ENCODE results near the gene CD200.

CD200 gene

DNA sequence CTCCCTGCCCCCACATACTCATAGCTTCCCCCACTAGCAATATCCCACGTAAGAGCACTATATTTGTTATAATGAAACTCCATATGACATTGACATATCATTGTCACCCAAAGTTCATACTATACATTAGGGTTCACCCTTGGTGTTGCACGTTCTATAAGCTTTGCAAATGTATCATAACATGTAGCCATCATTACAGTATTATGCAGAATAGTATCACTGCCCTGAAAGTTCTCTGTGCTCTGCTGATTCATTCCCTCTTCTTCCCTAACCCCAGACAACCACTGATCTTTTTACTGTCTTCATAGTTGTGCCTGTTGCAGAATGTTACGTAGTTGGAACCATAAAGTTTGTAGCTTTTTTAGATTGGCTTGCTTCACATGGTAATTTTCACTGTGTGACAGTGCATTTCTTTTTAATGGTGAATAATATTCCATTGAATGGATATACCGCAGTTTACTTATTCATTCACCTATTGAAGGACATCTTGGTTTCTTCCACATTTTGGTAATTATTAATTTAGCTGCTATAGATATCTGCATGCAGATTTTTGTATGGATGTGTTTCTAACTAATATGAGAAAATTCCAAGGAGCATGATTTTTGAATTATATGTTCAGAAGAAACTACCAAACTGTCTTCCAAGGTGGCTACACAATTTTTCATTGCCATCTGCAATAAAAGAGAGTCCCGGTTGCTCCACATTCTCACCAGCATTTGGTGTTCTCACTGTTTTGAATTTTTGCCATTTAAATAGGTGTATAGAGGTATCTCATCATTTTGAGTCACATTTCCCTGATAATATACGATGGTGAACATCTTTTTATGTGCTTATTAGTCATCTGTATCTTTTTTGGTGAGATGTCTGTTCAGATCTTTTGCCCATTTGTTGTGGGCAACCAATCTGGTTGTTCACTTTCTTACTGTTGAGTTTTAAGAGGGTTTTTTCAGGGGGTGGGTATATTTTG lies 59.7 kb downstream of the CD200 start:
- Histone ChIP-seq H3K4me1 (no peaks in the 10 kb centered on the region), H3K9me3 (ENCODE audit: control insufficient read depth, low read length) (no peaks in the 10 kb centered on the region), H3K79me2 (no peaks in the 10 kb centered on the region), H3K36me3 (ENCODE audit: control insufficient read depth, insufficient read depth, low read length) (no peaks in the 10 kb centered on the region), H2AFZ (no peak overlapping the region), H3K9ac (no peak overlapping the region), H3K4me2 (ENCODE audit: low read length) (no peak overlapping the region), H3K4me3 (ENCODE audit: low read depth, low read length) (no peak overlapping the region), H3K27me3 (ENCODE audit: control insufficient read depth, insufficient read depth, low read length) (no peaks in the 10 kb centered on the region), H3K27ac (no peak overlapping the region)
- TF ChIP-seq, protein P1, sequence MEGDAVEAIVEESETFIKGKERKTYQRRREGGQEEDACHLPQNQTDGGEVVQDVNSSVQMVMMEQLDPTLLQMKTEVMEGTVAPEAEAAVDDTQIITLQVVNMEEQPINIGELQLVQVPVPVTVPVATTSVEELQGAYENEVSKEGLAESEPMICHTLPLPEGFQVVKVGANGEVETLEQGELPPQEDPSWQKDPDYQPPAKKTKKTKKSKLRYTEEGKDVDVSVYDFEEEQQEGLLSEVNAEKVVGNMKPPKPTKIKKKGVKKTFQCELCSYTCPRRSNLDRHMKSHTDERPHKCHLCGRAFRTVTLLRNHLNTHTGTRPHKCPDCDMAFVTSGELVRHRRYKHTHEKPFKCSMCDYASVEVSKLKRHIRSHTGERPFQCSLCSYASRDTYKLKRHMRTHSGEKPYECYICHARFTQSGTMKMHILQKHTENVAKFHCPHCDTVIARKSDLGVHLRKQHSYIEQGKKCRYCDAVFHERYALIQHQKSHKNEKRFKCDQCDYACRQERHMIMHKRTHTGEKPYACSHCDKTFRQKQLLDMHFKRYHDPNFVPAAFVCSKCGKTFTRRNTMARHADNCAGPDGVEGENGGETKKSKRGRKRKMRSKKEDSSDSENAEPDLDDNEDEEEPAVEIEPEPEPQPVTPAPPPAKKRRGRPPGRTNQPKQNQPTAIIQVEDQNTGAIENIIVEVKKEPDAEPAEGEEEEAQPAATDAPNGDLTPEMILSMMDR (IDR thresholded peaks at IDR 0.05), result no peak

DNA sequence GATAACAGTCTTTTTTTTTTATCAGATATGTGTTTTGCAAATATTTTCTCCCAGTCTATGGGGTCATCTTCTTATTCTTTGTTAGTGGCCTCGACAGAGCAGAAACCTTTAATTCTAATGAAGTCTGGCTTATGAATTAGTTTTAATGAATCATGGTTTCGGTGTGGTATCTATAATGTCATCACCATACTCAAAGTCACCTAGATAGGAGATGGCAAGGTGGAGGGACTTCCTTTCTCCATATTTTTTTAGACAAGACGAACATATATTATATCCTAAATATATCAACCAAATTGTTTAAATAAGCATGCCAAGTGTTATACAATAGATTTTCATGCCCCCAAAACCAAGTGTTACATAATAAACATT lies 60.4 kb downstream of the CD200 start:
- no peaks in the 10 kb centered on the region for H3K4me1 ChIP-seq
- no peaks in the 10 kb centered on the region for H3K36me3 ChIP-seq (ENCODE audit: control insufficient read depth, insufficient read depth, low read length)
- no peak overlapping the region for H3K4me3 ChIP-seq (ENCODE audit: low read depth, low read length)
- H3K27ac ChIP-seq, result no peak overlapping the region
- H3K4me2 ChIP-seq (ENCODE audit: low read length), result no peak overlapping the region
- no peaks in the 10 kb centered on the region for H3K9me3 ChIP-seq (ENCODE audit: control insufficient read depth, low read length)
- no peaks in the 10 kb centered on the region for H3K27me3 ChIP-seq (ENCODE audit: control insufficient read depth, insufficient read depth, low read length)
- H2AFZ ChIP-seq, result no peak overlapping the region
- TF ChIP-seq, protein P1 (IDR thresholded peaks at IDR 0.05), result no peak
- no peaks in the 10 kb centered on the region for H3K79me2 ChIP-seq
- H3K9ac ChIP-seq, result no peak overlapping the region

DNA sequence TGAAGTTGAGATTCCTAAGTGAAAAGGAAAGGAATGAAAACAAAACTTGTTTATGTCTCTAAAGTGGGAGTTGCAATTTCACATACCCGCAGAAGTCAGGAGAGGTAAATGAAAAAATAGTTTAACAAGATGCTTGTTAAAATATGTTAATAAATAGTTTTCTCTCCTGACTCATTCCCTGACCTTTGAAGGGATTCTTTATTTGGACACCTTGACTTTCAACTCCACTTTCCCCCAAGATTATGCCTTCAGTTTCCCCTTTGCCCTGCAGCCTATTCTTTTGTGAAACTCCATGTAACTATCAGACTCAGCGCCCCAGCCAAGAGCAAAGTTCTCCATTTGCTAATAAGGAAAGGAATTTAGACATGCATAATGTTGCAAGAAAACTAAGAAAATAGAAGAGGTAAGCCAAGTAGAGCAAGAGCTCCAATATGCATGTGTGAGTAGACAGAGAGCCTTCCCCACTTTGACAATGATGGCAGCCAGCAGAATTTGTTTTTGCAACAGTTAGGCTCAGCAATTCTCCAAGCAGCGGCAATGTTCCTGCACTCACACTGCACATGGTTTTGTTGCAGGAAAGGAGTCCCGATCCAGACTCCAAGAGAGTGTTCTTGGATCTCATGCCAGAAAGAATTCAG lies 61.2 kb downstream of the CD200 start:
- Histone ChIP-seq H3K4me1 (no peaks in the 10 kb centered on the region), H2AFZ (no peak overlapping the region), H3K9ac (no peak overlapping the region), H3K79me2 (no peaks in the 10 kb centered on the region), H3K27me3 (ENCODE audit: control insufficient read depth, insufficient read depth, low read length) (no peaks in the 10 kb centered on the region), H3K36me3 (ENCODE audit: control insufficient read depth, insufficient read depth, low read length) (no peaks in the 10 kb centered on the region), H3K9me3 (ENCODE audit: control insufficient read depth, low read length) (no peaks in the 10 kb centered on the region), H3K4me3 (ENCODE audit: low read depth, low read length) (no peak overlapping the region), H3K4me2 (ENCODE audit: low read length) (no peak overlapping the region), H3K27ac (no peak overlapping the region)
- TF ChIP-seq, protein P1 (IDR thresholded peaks at IDR 0.05), result no peak

DNA sequence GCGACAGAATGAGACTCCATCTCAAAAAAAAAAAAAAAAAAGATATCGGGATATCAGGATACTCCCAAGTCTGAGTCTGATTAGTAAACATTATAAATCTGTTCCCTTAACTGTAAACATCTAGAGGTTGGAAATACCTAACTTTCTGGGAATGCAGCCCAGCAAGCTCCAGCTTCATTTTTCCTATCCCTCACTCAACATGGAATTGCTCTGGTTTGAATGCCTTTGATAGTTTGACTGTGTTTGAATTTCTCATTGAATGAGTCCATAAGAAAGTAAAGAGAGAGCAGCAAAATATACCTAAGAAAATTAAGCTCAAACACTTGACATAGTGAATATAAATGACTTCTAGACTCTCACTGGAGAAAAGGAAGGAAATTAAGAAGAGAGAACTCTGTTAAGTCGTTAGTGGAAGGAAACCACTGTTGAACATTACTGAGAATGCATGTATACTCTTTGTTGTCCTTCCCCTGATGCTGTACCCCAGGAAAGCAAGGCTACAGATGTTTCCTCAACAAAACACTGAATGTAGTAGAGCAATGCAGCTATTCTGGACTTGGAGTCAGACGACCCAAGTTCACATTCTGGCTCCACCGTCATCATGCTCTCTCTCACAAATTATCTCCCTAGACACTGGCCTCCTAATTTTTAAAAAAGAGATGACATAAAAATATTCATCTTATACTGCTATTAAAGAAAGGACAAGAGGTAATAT lies 62.4 kb downstream of the CD200 start:
- no peaks in the 10 kb centered on the region for H3K9me3 ChIP-seq (ENCODE audit: control insufficient read depth, low read length)
- no peaks in the 10 kb centered on the region for H3K36me3 ChIP-seq (ENCODE audit: control insufficient read depth, insufficient read depth, low read length)
- no peak overlapping the region for H3K4me3 ChIP-seq (ENCODE audit: low read depth, low read length)
- no peaks in the 10 kb centered on the region for H3K79me2 ChIP-seq
- no peaks in the 10 kb centered on the region for H3K27me3 ChIP-seq (ENCODE audit: control insufficient read depth, insufficient read depth, low read length)
- TF ChIP-seq, protein P1 (IDR thresholded peaks at IDR 0.05), result no peak
- no peak overlapping the region for H2AFZ ChIP-seq
- no peak overlapping the region for H3K27ac ChIP-seq
- H3K4me1 ChIP-seq, result no peaks in the 10 kb centered on the region
- no peak overlapping the region for H3K4me2 ChIP-seq (ENCODE audit: low read length)
- H3K9ac ChIP-seq, result no peak overlapping the region
